ENCODE measurements around the gene TTC12.

DNA sequence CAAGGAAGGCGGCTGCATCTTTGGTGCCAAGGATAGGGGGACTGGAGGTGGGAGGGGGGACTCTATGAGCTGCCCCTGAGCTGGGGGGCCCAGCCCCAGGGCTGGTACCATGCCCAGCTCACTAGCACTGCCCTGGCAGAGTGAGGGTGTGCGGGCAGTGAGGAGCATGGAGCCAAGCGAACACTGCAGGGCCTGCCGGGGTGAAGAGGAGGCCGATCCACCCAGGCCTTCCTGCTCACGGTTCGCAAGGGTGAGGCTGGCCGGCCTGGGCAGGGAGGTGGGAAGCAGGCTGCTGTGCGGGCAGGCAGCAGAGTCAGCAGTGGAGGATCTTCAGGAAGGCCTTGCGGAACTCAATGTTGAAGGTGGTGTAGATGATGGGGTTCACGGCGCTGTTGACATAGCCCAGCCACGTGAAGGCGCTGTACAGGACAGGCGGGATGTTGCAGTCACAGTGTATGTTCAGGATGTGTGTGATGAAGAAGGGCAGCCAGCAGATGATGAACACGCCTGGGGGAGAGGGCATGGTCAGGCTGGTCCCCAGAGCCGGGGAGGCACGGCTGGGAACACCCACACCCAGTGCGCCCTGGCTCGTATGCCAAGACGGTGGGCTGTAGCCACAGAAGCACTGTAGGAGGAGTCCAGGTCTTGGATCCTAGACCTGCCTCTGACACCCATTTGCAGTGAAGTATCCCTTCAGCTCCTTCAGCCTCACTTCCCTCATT lies 96.2 kb downstream of the TTC12 start:
- TF ChIP-seq, protein P1, sequence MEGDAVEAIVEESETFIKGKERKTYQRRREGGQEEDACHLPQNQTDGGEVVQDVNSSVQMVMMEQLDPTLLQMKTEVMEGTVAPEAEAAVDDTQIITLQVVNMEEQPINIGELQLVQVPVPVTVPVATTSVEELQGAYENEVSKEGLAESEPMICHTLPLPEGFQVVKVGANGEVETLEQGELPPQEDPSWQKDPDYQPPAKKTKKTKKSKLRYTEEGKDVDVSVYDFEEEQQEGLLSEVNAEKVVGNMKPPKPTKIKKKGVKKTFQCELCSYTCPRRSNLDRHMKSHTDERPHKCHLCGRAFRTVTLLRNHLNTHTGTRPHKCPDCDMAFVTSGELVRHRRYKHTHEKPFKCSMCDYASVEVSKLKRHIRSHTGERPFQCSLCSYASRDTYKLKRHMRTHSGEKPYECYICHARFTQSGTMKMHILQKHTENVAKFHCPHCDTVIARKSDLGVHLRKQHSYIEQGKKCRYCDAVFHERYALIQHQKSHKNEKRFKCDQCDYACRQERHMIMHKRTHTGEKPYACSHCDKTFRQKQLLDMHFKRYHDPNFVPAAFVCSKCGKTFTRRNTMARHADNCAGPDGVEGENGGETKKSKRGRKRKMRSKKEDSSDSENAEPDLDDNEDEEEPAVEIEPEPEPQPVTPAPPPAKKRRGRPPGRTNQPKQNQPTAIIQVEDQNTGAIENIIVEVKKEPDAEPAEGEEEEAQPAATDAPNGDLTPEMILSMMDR (IDR thresholded peaks at IDR 0.05) = no peak
- TF ChIP-seq POLR2A (IDR thresholded peaks at IDR 0.05) = no peak
